Measurements from ENCODE around the gene THSD7B. TPM values are rescaled to one million over a fixed set of nuclear protein-coding genes. Genes with fewer than 3 reads are reported as not detected.

Gene THSD7B
- polyA plus RNA-seq, 1 experiment, result not detected

DNA sequence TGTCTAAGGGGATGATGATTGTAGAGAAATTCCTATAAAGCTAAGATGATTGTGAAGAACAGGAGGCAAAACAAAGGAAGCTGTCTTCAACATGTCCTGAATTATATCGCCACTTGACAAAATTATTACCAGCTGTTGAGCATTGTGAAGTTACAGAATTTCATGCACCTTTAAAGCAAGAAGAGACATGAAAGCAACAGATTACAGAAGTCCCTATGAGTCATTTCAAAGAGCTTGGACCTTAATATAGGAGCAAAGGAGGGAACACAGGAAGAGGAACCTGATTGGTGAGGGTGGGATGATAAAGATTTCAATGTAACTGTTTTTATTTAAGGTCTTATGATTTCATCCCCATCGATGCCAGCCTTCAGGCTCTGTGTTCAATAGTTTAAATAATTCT, 672.0 kb downstream of the THSD7B start:
- DNase-seq (ENCODE audit: low read depth, low spot score), result no peak
- Histone ChIP-seq H3K27me3 (ENCODE audit: control insufficient read depth, insufficient read depth, low read length) (no peaks in the 10 kb centered on the region), H3K4me3 (ENCODE audit: low read depth, low read length) (no peak overlapping the region), H3K9me3 (ENCODE audit: control insufficient read depth, insufficient read depth, low read length) (peaks cover 3% of the 10 kb centered on the region; the same call in 1 of the 2 replicates), H3K27ac (ENCODE audit: low read depth, low read length) (no peak overlapping the region)
- ChIA-PET POLR2A (no interaction called here), CTCF (interaction anchor here (0.5 kb wide), 1 partner anchor 36 kb away, joined by 4 read pairs; no protein-coding TSS in a partner anchor)
- no peak for TF ChIP-seq CTCF (IDR thresholded peaks at IDR 0.05; ENCODE audit: low read depth, low read length)

DNA sequence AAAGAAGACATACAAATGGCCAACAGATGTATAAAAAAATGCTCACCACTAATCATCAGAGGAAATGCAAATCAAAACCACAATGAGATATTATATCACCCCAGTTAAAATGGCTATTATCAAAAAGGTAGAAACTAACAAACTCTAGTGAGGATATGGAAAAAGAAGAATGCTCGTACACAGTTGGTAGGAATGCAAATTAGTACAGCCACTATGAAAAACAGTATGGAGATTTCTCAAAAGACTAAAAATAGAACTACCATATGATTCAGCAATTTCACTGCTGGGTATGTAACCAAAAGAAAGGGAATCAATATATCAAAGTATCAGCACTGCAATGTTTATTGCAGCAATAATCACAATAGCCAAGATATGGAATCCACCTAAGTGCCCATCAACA, 679.6 kb downstream of the THSD7B start:
- H3K9me3 ChIP-seq (ENCODE audit: control insufficient read depth, insufficient read depth, low read length), result peaks cover 9% of the 10 kb centered on the region
- no peak overlapping the region for H3K4me3 ChIP-seq (ENCODE audit: low read depth, low read length)
- no peak for TF ChIP-seq CTCF (IDR thresholded peaks at IDR 0.05; ENCODE audit: low read depth, low read length)
- H3K27me3 ChIP-seq (ENCODE audit: control insufficient read depth, insufficient read depth, low read length), result no peaks in the 10 kb centered on the region
- POLR2A ChIA-PET, result no interaction called here
- CTCF ChIA-PET, result no interaction called here
- H3K27ac ChIP-seq (ENCODE audit: low read depth, low read length), result no peak overlapping the region
- no peak for DNase-seq (ENCODE audit: low read depth, low spot score)

GRCh38 chr2:137449454-137449853, 684.1 kb downstream of the THSD7B start:
- peaks cover 9% of the 10 kb centered on the region for H3K9me3 ChIP-seq (ENCODE audit: control insufficient read depth, insufficient read depth, low read length)
- CTCF ChIA-PET, result no interaction called here

GRCh38 chr2:137454886-137455285, 689.5 kb downstream of the THSD7B start:
- TF ChIP-seq CTCF (IDR thresholded peaks at IDR 0.05; ENCODE audit: low read depth, low read length), result no peak
- no peak overlapping the region for H3K27ac ChIP-seq (ENCODE audit: low read depth, low read length)
- H3K4me3 ChIP-seq (ENCODE audit: low read depth, low read length), result no peak overlapping the region
- no peaks in the 10 kb centered on the region for H3K27me3 ChIP-seq (ENCODE audit: control insufficient read depth, insufficient read depth, low read length)
- ChIA-PET POLR2A (no interaction called here), CTCF (no interaction called here)
- H3K9me3 ChIP-seq (ENCODE audit: control insufficient read depth, insufficient read depth, low read length), result 0 out of 2 replicates have a peak, but pooled peaks cover 2% of the 10 kb centered on the region
- DNase-seq (ENCODE audit: low read depth, low spot score), result no peak

More at GRCh38 chr2:137449454-137449853, 684.1 kb downstream of the THSD7B start:
- DNase-seq (ENCODE audit: low read depth, low spot score), result no peak
- Histone ChIP-seq H3K4me3 (ENCODE audit: low read depth, low read length) (no peak overlapping the region), H3K27me3 (ENCODE audit: control insufficient read depth, insufficient read depth, low read length) (no peaks in the 10 kb centered on the region), H3K27ac (ENCODE audit: low read depth, low read length) (no peak overlapping the region)
- POLR2A ChIA-PET, result no interaction called here
- TF ChIP-seq CTCF (IDR thresholded peaks at IDR 0.05; ENCODE audit: low read depth, low read length), result no peak

DNA sequence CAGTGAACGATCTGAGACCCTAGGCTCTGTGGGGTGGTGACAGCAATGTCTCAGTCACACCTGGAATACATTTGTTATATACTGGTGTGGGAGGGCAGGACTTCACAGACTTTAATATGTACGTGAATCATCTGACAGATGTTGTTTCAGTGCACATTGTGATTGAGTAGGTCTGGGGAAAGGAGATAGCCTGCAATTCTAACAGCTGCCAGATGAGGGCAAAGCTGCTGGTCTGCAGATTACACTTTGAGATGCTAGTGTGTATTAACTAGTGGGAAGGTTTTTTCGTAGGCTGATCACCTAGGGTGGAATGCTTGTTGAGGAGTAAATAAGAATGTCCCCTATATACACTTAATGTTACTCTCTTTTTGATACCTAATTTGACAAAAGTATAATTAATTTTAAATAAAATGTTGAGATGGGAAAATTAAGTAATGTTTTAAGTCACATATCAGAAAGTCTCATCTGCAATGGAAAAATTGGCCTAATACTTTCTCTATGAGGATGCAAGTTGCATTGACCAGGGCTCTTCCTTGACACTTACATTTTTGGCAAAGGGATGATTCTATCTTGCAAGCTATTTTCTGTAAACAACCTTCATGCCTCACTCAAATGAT, 702.0 kb downstream of the THSD7B start:
- ChIA-PET POLR2A (no interaction called here), CTCF (no interaction called here)
- Histone ChIP-seq H3K4me3 (ENCODE audit: low read depth, low read length) (no peak overlapping the region), H3K9me3 (ENCODE audit: control insufficient read depth, insufficient read depth, low read length) (peaks cover 5% of the 10 kb centered on the region; the same call in 1 of the 2 replicates), H3K27me3 (ENCODE audit: control insufficient read depth, insufficient read depth, low read length) (no peaks in the 10 kb centered on the region), H3K27ac (ENCODE audit: low read depth, low read length) (no peak overlapping the region)
- no peak for DNase-seq (ENCODE audit: low read depth, low spot score)
- no peak for TF ChIP-seq CTCF (IDR thresholded peaks at IDR 0.05; ENCODE audit: low read depth, low read length)

Data from AG04450 (cell line).